B cell (primary cell): ENCODE measurements around the gene DECR2. TPM values are rescaled to one million over a fixed set of nuclear protein-coding genes. Genes with fewer than 3 reads are reported as not detected.

Source experiments
- ATAC-seq: fragments of 200-7000 bp; cut with Tn5 transposase; one replicate; pipeline ENCODE4 v1.10.0; 2021; ENCODE audit warnings: low read depth, mild to moderate bottlenecking, moderate number of reproducible peaks, moderate library complexity
- CTCF ChIA-PET: fragments of 350-600 bp; sonication (Branson Sonifier 250); formaldehyde crosslinking; loops from one replicate; lab custom pipeline; 2021; ENCODE audit warnings: antibody characterized with exemption, inconsistent platforms; lab: Charles Lee
- POLR2A ChIA-PET: fragments of 350-600 bp; sonication (Branson Sonifier 250); formaldehyde crosslinking; loops from one replicate; lab custom pipeline; 2021; ENCODE audit warnings: antibody characterized with exemption; lab: Charles Lee
- DNase-seq: peaks from one replicate; pipeline ENCODE4 v3.0.0; 2013
- H2AFZ ChIP-seq: 2 replicates; pipeline ENCODE4 v1.6.1; 2012; ENCODE audit warnings: mild to moderate bottlenecking, low read depth, low read length; ENCODE audit not compliant: insufficient read depth, poor library complexity, severe bottlenecking
- H3K27ac ChIP-seq, 2 donors: 1 replicate in 1 of 2; 2 replicates in 1 of 2; pipeline ENCODE4 v1.5.1; 2012 to 2013; ENCODE audit warnings: low read length in 2 of 2, mild to moderate bottlenecking in 2 of 2, moderate library complexity in 1 of 2
- H3K27me3 ChIP-seq, 4 experiments: fragments of 200-600 bp in 1 of 4; sonication (generic) in 1 of 4; replicated peaks in 1 of 4; 1 replicate in 2 of 4; 2 replicates in 2 of 4; pipeline versions ENCODE4 v1.6.1 to v1.7.0; 2013 to 2016; ENCODE audit warnings: low read length in 3 of 4, mild to moderate bottlenecking in 2 of 4, mixed read lengths in 1 of 4, moderate library complexity in 1 of 4; ENCODE audit not compliant: insufficient read depth in 4 of 4, control insufficient read depth in 3 of 4; ENCODE audit errors: control extremely low read depth in 1 of 4
- H3K36me3 ChIP-seq, 2 experiments: replicated peaks in 1 of 2; 1 replicate in 1 of 2; 2 replicates in 1 of 2; pipeline versions ENCODE4 v1.6.1 to v1.7.1; 2013; ENCODE audit warnings: low read length in 1 of 2; ENCODE audit not compliant: insufficient read depth in 2 of 2, control insufficient read depth in 1 of 2; ENCODE audit errors: control extremely low read depth in 1 of 2, extremely low read depth in 1 of 2
- H3K4me1 ChIP-seq, 2 donors: fragments of 200-600 bp in 1 of 2; sonication (generic) in 1 of 2; 1 replicate in 1 of 2; 2 replicates in 1 of 2; pipeline versions ENCODE4 v1.5.1 to v1.6.1; 2013 to 2017; ENCODE audit warnings: low read length in 2 of 2; ENCODE audit not compliant: control insufficient read depth in 2 of 2, insufficient read depth in 2 of 2
- H3K4me2 ChIP-seq: replicated peaks from 2 replicates; pipeline ENCODE3; 2012; ENCODE audit warnings: mild to moderate bottlenecking, low read depth, low read length; ENCODE audit not compliant: poor library complexity, severe bottlenecking
- H3K4me3 ChIP-seq, 5 experiments: fragments of 200-600 bp in 1 of 5; sonication (generic) in 1 of 5; 1 replicate in 3 of 5; 2 replicates in 2 of 5; pipeline versions ENCODE4 v1.5.1 to v1.7.0; 2011 to 2016; ENCODE audit warnings: low read length in 4 of 5, mild to moderate bottlenecking in 4 of 5, low read depth in 2 of 5, control low read depth in 1 of 5, moderate library complexity in 1 of 5; ENCODE audit not compliant: insufficient read depth in 1 of 5; ENCODE audit errors: control extremely low read depth in 1 of 5, extremely low read depth in 1 of 5
- H3K79me2 ChIP-seq: fragments of 200-600 bp; sonication (generic); one replicate; pipeline ENCODE4 v1.6.0; 2016; ENCODE audit warnings: low read length; ENCODE audit not compliant: control insufficient read depth, insufficient read depth
- H3K9ac ChIP-seq: fragments of 200-600 bp; sonication (generic); 2 replicates; pipeline ENCODE4 v1.6.1; 2017; ENCODE audit warnings: mild to moderate bottlenecking, low read length, moderate library complexity
- H3K9me3 ChIP-seq, 3 donors: one replicate each; pipeline versions ENCODE4 v1.6.1 to v1.7.1; 2013; ENCODE audit warnings: low read length in 2 of 3; ENCODE audit not compliant: control insufficient read depth in 2 of 3, insufficient read depth in 1 of 3; ENCODE audit errors: control extremely low read depth in 1 of 3
- H4K20me1 ChIP-seq: 2 replicates; pipeline ENCODE4 v1.6.0; 2012; ENCODE audit warnings: mild to moderate bottlenecking, low read length; ENCODE audit not compliant: insufficient read depth, control insufficient read depth, poor library complexity, severe bottlenecking
- H3K27ac Mint-ChIP-seq: one replicate; pipeline ENCODE4 v1.8.0; 2021; ENCODE audit warnings: mixed read lengths
- H3K27me3 Mint-ChIP-seq: one replicate; pipeline ENCODE4 v1.8.0; 2021; ENCODE audit warnings: mixed read lengths
- H3K4me1 Mint-ChIP-seq: one replicate; pipeline ENCODE4 v1.8.0; 2021; ENCODE audit warnings: mixed read lengths
- H3K4me3 Mint-ChIP-seq: one replicate; pipeline ENCODE4 v1.8.0; 2021; ENCODE audit warnings: mixed read lengths
- H3K9me3 Mint-ChIP-seq: one replicate; pipeline ENCODE4 v1.8.0; 2022; ENCODE audit warnings: mixed read lengths; ENCODE audit not compliant: insufficient read depth
- CTCF ChIP-seq: fragments of 200-600 bp; IDR thresholded peaks from one replicate; pipeline ENCODE4 v1.8.0; 2022; ENCODE audit warnings: antibody characterized with exemption, mild to moderate bottlenecking
- EZH2 ChIP-seq: IDR thresholded peaks from 2 replicates; pipeline ENCODE4 v1.6.1; 2012; ENCODE audit warnings: borderline replicate concordance, low read depth, mild to moderate bottlenecking, moderate library complexity, low read length; ENCODE audit not compliant: insufficient read depth, poor library complexity, severe bottlenecking
- WGBS: methylation state at CpG from one replicate; pipeline ENCODE4 v1.1.5; 2013; ENCODE audit warnings: missing lambda C conversion rate; ENCODE audit not compliant: insufficient coverage; 5-methylcytosine and 5-hydroxymethylcytosine counted together
- intact Hi-C: fragments of 100-400 bp; cut with micrococcal nuclease; formaldehyde crosslinking; loops from one replicate; pipeline ENCODE4 v1.10.0; 2022
- polyA plus RNA-seq: library from polyadenylated mRNA; depleted of rRNA; stranded (reverse); fragments of >200 nt; gene quantifications from 2 replicates; pipeline ENCODE4 v1.2.3, GENCODE V29; 2012
- total RNA-seq, 2 donors: library from RNA; stranded (reverse); fragments of 120-200 nt in 1 of 2; gene quantifications; 1 replicate in 1 of 2; 2 replicates in 1 of 2; pipeline versions ENCODE4 v1.2.3 to v1.2.4, GENCODE V29; 2013 to 2022

The DECR2 gene
- total and polyA plus RNA-seq, 2 donors (not counting 1 experiment from before 2014, with no cell fraction given), result 11.0 to 16.3 TPM

GRCh38 chr16:359871-360697 is 41.6 kb upstream of the DECR2 start:
- Histone ChIP-seq H3K36me3 (no peaks in the 10 kb centered on the region), H3K27ac (no peak overlapping the region), H3K4me2 (no peak overlapping the region), H3K79me2 (no peaks in the 10 kb centered on the region), H4K20me1 (no peaks in the 10 kb centered on the region), H3K9me3 (no peaks in the 10 kb centered on the region), H3K4me1 (peaks cover 0 to 8% of the 10 kb centered on the region in 2 donors), H2AFZ (no peak overlapping the region), H3K27me3 (peaks cover 0 to 10% (median 0%) of the 10 kb centered on the region in 4 experiments), H3K4me3 (no peak overlapping the region), H3K9ac (no peak overlapping the region)
- ChIA-PET POLR2A (no interaction called here), CTCF (interaction anchor here (3.6 kb wide), 1 partner anchor 254 kb away, joined by 63 read pairs; no protein-coding TSS in a partner anchor)
- Mint-ChIP-seq H3K27me3 (peaks cover 5% of the 10 kb centered on the region), H3K9me3 (no peaks in the 10 kb centered on the region), H3K27ac (no peak overlapping the region), H3K4me1 (peaks cover 4% of the 10 kb centered on the region), H3K4me3 (no peak overlapping the region)
- DNase-seq, result no peak
- ATAC-seq, result no peak
- intact Hi-C loops, result no loop called here
- 91% methylated on average over 39 of the region's 47 CpGs for WGBS
- TF ChIP-seq EZH2 (no peak), CTCF (no peak)

- H3K36me3 ChIP-seq, result no peaks in the 10 kb centered on the region
- ChIA-PET POLR2A (no interaction called here), CTCF (interaction anchor here (1.1 to 3.6 kb wide), 4 partner anchors 243 to 295 kb away, joined by 4 to 63 read pairs (median 21); no protein-coding TSS in a partner anchor)
- no peaks in the 10 kb centered on the region for H3K79me2 ChIP-seq
- ATAC-seq (no peak), DNase-seq (no peak)
- H3K27ac ChIP-seq, result no peak overlapping the region
- no peak overlapping the region for H3K4me3 ChIP-seq
- Mint-ChIP-seq H3K27me3 (peaks cover 5% of the 10 kb centered on the region), H3K4me1 (peaks cover 4% of the 10 kb centered on the region), H3K4me3 (no peak overlapping the region), H3K27ac (no peak overlapping the region), H3K9me3 (no peaks in the 10 kb centered on the region)
- H3K9me3 ChIP-seq, result no peaks in the 10 kb centered on the region
- intact Hi-C loops, result no loop called here
- H3K27me3 ChIP-seq, result peaks cover 0 to 10% (median 0%) of the 10 kb centered on the region in 4 experiments
- no peak overlapping the region for H3K9ac ChIP-seq
- no peak overlapping the region for H2AFZ ChIP-seq
- H4K20me1 ChIP-seq, result no peaks in the 10 kb centered on the region
- TF ChIP-seq EZH2 (no peak), CTCF (no peak)
- no peak overlapping the region for H3K4me2 ChIP-seq
- WGBS, result 97% methylated on average over 41 of the region's 47 CpGs
- peaks cover 0 to 8% of the 10 kb centered on the region in 2 donors for H3K4me1 ChIP-seq
Observed at GRCh38 chr16:360698-361336, 40.9 kb upstream of the DECR2 start.
